ENCODE data around the gene GSK3B.
A peak's percentile ranks its signal among the peaks of the same experiment; 100 is the strongest.

GSK3B gene

DNA sequence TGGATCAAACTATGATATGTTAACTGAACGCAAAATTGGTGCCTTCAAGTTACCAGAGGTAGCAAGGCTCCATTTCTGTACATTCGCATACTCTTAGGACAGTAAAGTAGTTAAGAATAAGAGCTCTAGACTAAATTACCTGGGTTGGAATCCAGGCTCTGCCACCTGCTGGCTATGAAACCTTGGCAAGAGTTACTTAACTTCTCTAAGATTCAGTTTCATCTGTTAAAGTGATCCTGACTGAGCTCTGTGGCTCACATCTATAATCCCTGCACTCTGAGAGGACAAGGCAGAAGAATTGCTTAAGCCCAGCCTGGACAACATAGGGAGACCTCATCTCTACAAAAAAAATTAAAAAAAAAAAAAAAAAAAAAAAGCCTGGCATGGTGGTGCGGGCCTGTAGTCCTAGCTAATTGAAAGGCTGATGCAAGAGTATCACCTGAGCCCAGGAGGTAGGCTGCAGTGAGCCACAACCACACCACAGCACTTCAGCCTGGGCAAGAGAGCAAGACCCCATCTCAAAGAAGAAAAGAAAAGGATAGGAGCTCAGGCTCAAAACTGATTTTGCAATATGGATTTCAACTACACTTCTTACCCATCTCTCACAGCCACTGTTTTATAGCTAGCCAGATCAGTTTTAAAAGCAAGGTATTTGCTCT is 21.3 kb downstream of the GSK3B start:
- H4K91ac ChIP-seq (ENCODE audit: low read depth, low read length, poor library complexity): no peak overlapping the region
- no peaks in the 10 kb centered on the region for H3K27me3 ChIP-seq (ENCODE audit: control insufficient read depth in 3 of 3, insufficient read depth in 3 of 3, low read depth in 1 of 3, low read length in 3 of 3)
- H3K23ac ChIP-seq (ENCODE audit: low read depth, low read length, poor library complexity): no peak overlapping the region
- no peaks in the 10 kb centered on the region for H3K4me1 ChIP-seq (ENCODE audit: control insufficient read depth in 2 of 2, insufficient read depth in 1 of 2, low read depth in 1 of 2, low read length in 2 of 2)
- no peak overlapping the region for H3K27ac ChIP-seq (replicated peaks; ENCODE audit: low read length)
- no peak overlapping the region for H2AFZ ChIP-seq (ENCODE audit: low read length)
- no peak overlapping the region for H3K4ac ChIP-seq (ENCODE audit: low read length)
- no peak overlapping the region for H3K4me3 ChIP-seq (ENCODE audit: low read length in 2 of 2)
- H2BK15ac ChIP-seq (ENCODE audit: low read length): no peak overlapping the region
- WGBS, 2 donors (ENCODE audit: extremely low coverage in 2 of 2, insufficient read length in 2 of 2, insufficient replicate concordance in 1 of 2): no CpG with 5 or more reads among the region's 3 CpGs
- H3K9me3 ChIP-seq (replicated peaks in 1 of 2; ENCODE audit: control insufficient read depth in 2 of 2, insufficient read depth in 1 of 2, low read depth in 1 of 2, low read length in 2 of 2): peaks cover 0 to 14% of the 10 kb centered on the region in 2 donors
- H2BK120ac ChIP-seq (ENCODE audit: low read depth, low read length): no peak overlapping the region
- no peak overlapping the region for H3K18ac ChIP-seq (ENCODE audit: low read length)
- DNase-seq (ENCODE audit: low spot score): no peak
- no peak overlapping the region for H3K4me2 ChIP-seq (ENCODE audit: insufficient read depth, low read length, poor library complexity, severe bottlenecking)
- H3K36me3 ChIP-seq (replicated peaks in 1 of 2; ENCODE audit: control insufficient read depth in 2 of 2, insufficient read depth in 2 of 2, low read length in 2 of 2): peaks cover 0 to 16% of the 10 kb centered on the region in 2 donors
- peaks cover 2% of the 10 kb centered on the region for H3K79me1 ChIP-seq (ENCODE audit: low read depth, low read length)
- no peak overlapping the region for H2BK5ac ChIP-seq (ENCODE audit: low read length)
- H3K14ac ChIP-seq (ENCODE audit: low read length): no peak overlapping the region
- H2BK12ac ChIP-seq (ENCODE audit: low read length): no peak overlapping the region
- no peak overlapping the region for H2AK5ac ChIP-seq (ENCODE audit: low read depth, low read length)
- H4K8ac ChIP-seq (ENCODE audit: low read depth, low read length): no peak overlapping the region
- peak overlapping the region; percentile 44 for H3K9ac ChIP-seq (ENCODE audit: low read depth, low read length, poor library complexity)

DNA sequence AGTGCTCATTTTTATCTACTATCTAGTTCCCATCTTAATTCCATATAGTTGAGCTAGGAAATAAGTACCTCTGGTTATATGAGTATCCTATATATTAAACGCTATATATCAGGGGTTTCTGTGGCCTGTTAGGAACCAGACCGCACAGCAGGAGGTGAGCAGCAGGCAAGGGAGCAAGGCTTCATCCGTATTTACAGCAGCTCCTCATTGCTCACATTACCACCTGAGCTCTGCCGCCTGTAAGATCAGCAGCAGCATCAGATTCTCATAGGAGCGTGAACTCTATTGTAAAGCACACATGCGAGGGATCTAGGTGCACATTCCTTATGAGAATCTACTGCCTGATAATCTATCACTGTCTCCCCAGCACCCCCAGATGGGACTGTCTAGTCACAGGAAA is 23.0 kb downstream of the GSK3B start:
- H3K9me3 ChIP-seq (replicated peaks in 1 of 2; ENCODE audit: control insufficient read depth in 2 of 2, insufficient read depth in 1 of 2, low read depth in 1 of 2, low read length in 2 of 2): peaks cover 0 to 14% of the 10 kb centered on the region in 2 donors
- H2BK12ac ChIP-seq (ENCODE audit: low read length): no peak overlapping the region
- H3K4me2 ChIP-seq (ENCODE audit: insufficient read depth, low read length, poor library complexity, severe bottlenecking): no peak overlapping the region
- H3K36me3 ChIP-seq (replicated peaks in 1 of 2; ENCODE audit: control insufficient read depth in 2 of 2, insufficient read depth in 2 of 2, low read length in 2 of 2): peaks cover 0 to 11% of the 10 kb centered on the region in 2 donors
- no peak overlapping the region for H2AK5ac ChIP-seq (ENCODE audit: low read depth, low read length)
- no peak overlapping the region for H2BK120ac ChIP-seq (ENCODE audit: low read depth, low read length)
- H3K4ac ChIP-seq (ENCODE audit: low read length): no peak overlapping the region
- no peaks in the 10 kb centered on the region for H3K27me3 ChIP-seq (ENCODE audit: control insufficient read depth in 3 of 3, insufficient read depth in 3 of 3, low read depth in 1 of 3, low read length in 3 of 3)
- peaks cover 2% of the 10 kb centered on the region for H3K79me1 ChIP-seq (ENCODE audit: low read depth, low read length)
- H2BK15ac ChIP-seq (ENCODE audit: low read length): no peak overlapping the region
- H2AFZ ChIP-seq (ENCODE audit: low read length): no peak overlapping the region
- no peak for DNase-seq (ENCODE audit: low spot score)
- no peak overlapping the region for H3K23ac ChIP-seq (ENCODE audit: low read depth, low read length, poor library complexity)
- no peak overlapping the region for H4K91ac ChIP-seq (ENCODE audit: low read depth, low read length, poor library complexity)
- H2BK5ac ChIP-seq (ENCODE audit: low read length): no peak overlapping the region
- WGBS, 2 donors (ENCODE audit: extremely low coverage in 2 of 2, insufficient read length in 2 of 2, insufficient replicate concordance in 1 of 2): no CpG with 5 or more reads among the region's 6 CpGs
- no peak overlapping the region for H3K27ac ChIP-seq (replicated peaks; ENCODE audit: low read length)
- no peak overlapping the region for H3K14ac ChIP-seq (ENCODE audit: low read length)
- H3K18ac ChIP-seq (ENCODE audit: low read length): no peak overlapping the region
- no peak overlapping the region for H4K8ac ChIP-seq (ENCODE audit: low read depth, low read length)
- H3K9ac ChIP-seq (ENCODE audit: low read depth, low read length, poor library complexity): no peak overlapping the region
- H3K4me3 ChIP-seq (ENCODE audit: low read length in 2 of 2): no peak overlapping the region
- H3K4me1 ChIP-seq (ENCODE audit: control insufficient read depth in 2 of 2, insufficient read depth in 1 of 2, low read depth in 1 of 2, low read length in 2 of 2): no peaks in the 10 kb centered on the region

DNA sequence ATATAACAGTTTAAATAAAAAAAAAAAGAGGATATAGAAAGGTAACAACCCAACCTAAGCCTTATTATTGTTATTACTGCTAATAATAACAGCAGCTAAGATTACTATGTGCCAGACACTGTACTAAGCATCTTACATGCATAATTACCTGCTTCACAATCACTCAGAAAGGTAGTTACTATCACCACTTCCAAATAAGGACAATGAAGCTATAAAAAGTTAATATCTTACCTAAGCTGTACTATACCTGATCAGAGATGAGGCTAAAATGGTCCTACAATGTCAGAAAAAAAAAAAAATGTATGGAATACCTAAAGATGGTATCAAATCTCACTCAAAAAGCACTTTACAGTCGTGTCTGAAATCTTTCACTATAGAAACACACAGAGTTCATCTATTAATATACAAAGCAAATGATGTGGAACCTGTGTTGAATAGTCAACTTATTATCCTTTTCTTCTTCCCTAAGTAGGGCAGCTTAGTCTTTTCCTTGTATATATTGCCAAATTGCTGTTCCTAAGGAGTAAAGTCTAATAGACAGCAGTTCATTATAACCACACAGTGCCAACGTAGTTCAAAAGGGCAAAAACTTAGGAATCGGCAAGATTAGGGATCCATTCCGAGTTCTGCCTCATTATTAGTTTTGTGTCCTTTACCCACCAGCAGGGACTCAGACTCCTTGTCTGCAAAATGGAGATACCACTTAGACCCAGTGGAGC is 23.8 kb downstream of the GSK3B start:
- no peak overlapping the region for H2AK5ac ChIP-seq (ENCODE audit: low read depth, low read length)
- DNase-seq (ENCODE audit: low spot score): no peak
- no peak overlapping the region for H3K18ac ChIP-seq (ENCODE audit: low read length)
- WGBS, 2 donors (ENCODE audit: extremely low coverage in 2 of 2, insufficient read length in 2 of 2, insufficient replicate concordance in 1 of 2): no CpG with 5 or more reads among the region's 4 CpGs
- no peak overlapping the region for H3K4ac ChIP-seq (ENCODE audit: low read length)
- no peaks in the 10 kb centered on the region for H3K4me1 ChIP-seq (ENCODE audit: control insufficient read depth in 2 of 2, insufficient read depth in 1 of 2, low read depth in 1 of 2, low read length in 2 of 2)
- H3K4me3 ChIP-seq (ENCODE audit: low read length in 2 of 2): no peak overlapping the region
- no peak overlapping the region for H3K23ac ChIP-seq (ENCODE audit: low read depth, low read length, poor library complexity)
- H2AFZ ChIP-seq (ENCODE audit: low read length): no peak overlapping the region
- H4K8ac ChIP-seq (ENCODE audit: low read depth, low read length): no peak overlapping the region
- H3K36me3 ChIP-seq (replicated peaks in 1 of 2; ENCODE audit: control insufficient read depth in 2 of 2, insufficient read depth in 2 of 2, low read length in 2 of 2): peaks cover 0 to 11% of the 10 kb centered on the region in 2 donors
- H2BK120ac ChIP-seq (ENCODE audit: low read depth, low read length): no peak overlapping the region
- peaks cover 2% of the 10 kb centered on the region for H3K79me1 ChIP-seq (ENCODE audit: low read depth, low read length)
- no peak overlapping the region for H2BK5ac ChIP-seq (ENCODE audit: low read length)
- no peak overlapping the region for H2BK15ac ChIP-seq (ENCODE audit: low read length)
- no peak overlapping the region for H3K14ac ChIP-seq (ENCODE audit: low read length)
- no peak overlapping the region for H2BK12ac ChIP-seq (ENCODE audit: low read length)
- H3K9ac ChIP-seq (ENCODE audit: low read depth, low read length, poor library complexity): no peak overlapping the region
- no peak overlapping the region for H3K4me2 ChIP-seq (ENCODE audit: insufficient read depth, low read length, poor library complexity, severe bottlenecking)
- peaks cover 0 to 13% of the 10 kb centered on the region in 2 donors for H3K9me3 ChIP-seq (replicated peaks in 1 of 2; ENCODE audit: control insufficient read depth in 2 of 2, insufficient read depth in 1 of 2, low read depth in 1 of 2, low read length in 2 of 2)
- H3K27ac ChIP-seq (replicated peaks; ENCODE audit: low read length): no peak overlapping the region
- H3K27me3 ChIP-seq (ENCODE audit: control insufficient read depth in 3 of 3, insufficient read depth in 3 of 3, low read depth in 1 of 3, low read length in 3 of 3): no peaks in the 10 kb centered on the region
- no peak overlapping the region for H4K91ac ChIP-seq (ENCODE audit: low read depth, low read length, poor library complexity)

DNA sequence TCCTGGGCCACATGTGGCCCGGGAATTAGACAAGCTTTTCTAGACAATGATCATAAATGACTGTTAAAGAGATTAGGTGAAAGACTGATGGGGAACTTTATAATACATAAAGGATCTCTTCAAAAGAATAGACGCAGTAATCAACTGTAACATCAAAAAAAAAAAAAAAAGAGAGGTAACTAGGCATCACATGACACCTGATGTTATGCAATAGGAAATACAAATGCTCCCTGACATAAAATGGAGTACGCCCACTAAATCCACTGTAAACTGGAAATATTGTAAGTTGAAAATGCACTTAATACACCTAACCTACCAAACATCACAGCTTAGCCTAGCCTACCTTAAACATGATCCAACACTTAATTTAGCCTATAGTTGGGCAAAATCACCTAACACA is 27.2 kb downstream of the GSK3B start:
- Histone ChIP-seq H4K8ac (ENCODE audit: low read depth, low read length) (no peak overlapping the region), H3K4ac (ENCODE audit: low read length) (no peak overlapping the region), H3K18ac (ENCODE audit: low read length) (no peak overlapping the region), H3K23ac (ENCODE audit: low read depth, low read length, poor library complexity) (no peak overlapping the region), H3K9me3 (replicated peaks in 1 of 2; ENCODE audit: control insufficient read depth in 2 of 2, insufficient read depth in 1 of 2, low read depth in 1 of 2, low read length in 2 of 2) (peaks cover 0 to 5% of the 10 kb centered on the region in 2 donors), H3K4me3 (ENCODE audit: low read length in 2 of 2) (no peak overlapping the region), H2AK5ac (ENCODE audit: low read depth, low read length) (no peak overlapping the region), H2BK5ac (ENCODE audit: low read length) (no peak overlapping the region), H3K4me2 (ENCODE audit: insufficient read depth, low read length, poor library complexity, severe bottlenecking) (no peak overlapping the region), H3K14ac (ENCODE audit: low read length) (no peak overlapping the region), H2AFZ (ENCODE audit: low read length) (no peak overlapping the region), H3K27ac (replicated peaks; ENCODE audit: low read length) (no peak overlapping the region), H2BK12ac (ENCODE audit: low read length) (no peak overlapping the region), H2BK120ac (ENCODE audit: low read depth, low read length) (no peak overlapping the region), H3K36me3 (replicated peaks in 1 of 2; ENCODE audit: control insufficient read depth in 2 of 2, insufficient read depth in 2 of 2, low read length in 2 of 2) (peaks cover 0 to 2% of the 10 kb centered on the region in 2 donors), H4K91ac (ENCODE audit: low read depth, low read length, poor library complexity) (no peak overlapping the region), H3K9ac (ENCODE audit: low read depth, low read length, poor library complexity) (no peak overlapping the region), H3K79me1 (ENCODE audit: low read depth, low read length) (no peaks in the 10 kb centered on the region), H3K4me1 (ENCODE audit: control insufficient read depth in 2 of 2, insufficient read depth in 1 of 2, low read depth in 1 of 2, low read length in 2 of 2) (no peaks in the 10 kb centered on the region), H2BK15ac (ENCODE audit: low read length) (no peak overlapping the region), H3K27me3 (ENCODE audit: control insufficient read depth in 3 of 3, insufficient read depth in 3 of 3, low read depth in 1 of 3, low read length in 3 of 3) (no peaks in the 10 kb centered on the region)
- DNase-seq (ENCODE audit: low spot score): no peak
- WGBS, 2 donors (ENCODE audit: extremely low coverage in 2 of 2, insufficient read length in 2 of 2, insufficient replicate concordance in 1 of 2): no CpG with 5 or more reads among the region's 3 CpGs
